ENCODE data around the gene KIFC3.

The KIFC3 gene

GRCh38 chr16:57743458-57743857 lies 58.8 kb downstream of the KIFC3 start:
- TF ChIP-seq TAF1 (IDR thresholded peaks at IDR 0.05; ENCODE audit: borderline replicate concordance, insufficient read depth, low read length) (no peak), POLR2AphosphoS5 (IDR thresholded peaks at IDR 0.05; ENCODE audit: low read depth, low read length) (no peak), SIN3A (IDR thresholded peaks at IDR 0.05; ENCODE audit: borderline replicate concordance, insufficient read depth, low read length) (no peak), REST (IDR thresholded peaks at IDR 0.05; ENCODE audit: insufficient read depth in 1 of 2, low read depth in 2 of 2, low read length in 2 of 2) (no peak), FOXP2 (optimal IDR thresholded peaks at IDR 0.05; ENCODE audit: borderline replicate concordance, extremely low read depth, extremely low read length, insufficient read depth) (no peak)

- TF ChIP-seq FOXP2 (optimal IDR thresholded peaks at IDR 0.05; ENCODE audit: borderline replicate concordance, extremely low read depth, extremely low read length, insufficient read depth) (no peak), SIN3A (IDR thresholded peaks at IDR 0.05; ENCODE audit: borderline replicate concordance, insufficient read depth, low read length) (no peak), POLR2AphosphoS5 (IDR thresholded peaks at IDR 0.05; ENCODE audit: low read depth, low read length) (no peak), REST (IDR thresholded peaks at IDR 0.05; ENCODE audit: insufficient read depth in 1 of 2, low read depth in 2 of 2, low read length in 2 of 2) (no peak), TAF1 (IDR thresholded peaks at IDR 0.05; ENCODE audit: borderline replicate concordance, insufficient read depth, low read length) (no peak)
Observed at GRCh38 chr16:57742543-57742942, 59.7 kb downstream of the KIFC3 start.

- no peak for TF ChIP-seq SIN3A (IDR thresholded peaks at IDR 0.05; ENCODE audit: borderline replicate concordance, insufficient read depth, low read length)
- TF ChIP-seq POLR2AphosphoS5 (IDR thresholded peaks at IDR 0.05; ENCODE audit: low read depth, low read length): no peak
- TF ChIP-seq REST (IDR thresholded peaks at IDR 0.05; ENCODE audit: insufficient read depth in 1 of 2, low read depth in 2 of 2, low read length in 2 of 2): no peak
- TF ChIP-seq TAF1 (IDR thresholded peaks at IDR 0.05; ENCODE audit: borderline replicate concordance, insufficient read depth, low read length): no peak
- no peak for TF ChIP-seq FOXP2 (optimal IDR thresholded peaks at IDR 0.05; ENCODE audit: borderline replicate concordance, extremely low read depth, extremely low read length, insufficient read depth)
Observed at GRCh38 chr16:57741660-57742191, 60.6 kb downstream of the KIFC3 start.

- no peak for TF ChIP-seq POLR2AphosphoS5 (IDR thresholded peaks at IDR 0.05; ENCODE audit: low read depth, low read length)
- no peak for TF ChIP-seq SIN3A (IDR thresholded peaks at IDR 0.05; ENCODE audit: borderline replicate concordance, insufficient read depth, low read length)
- TF ChIP-seq FOXP2 (optimal IDR thresholded peaks at IDR 0.05; ENCODE audit: borderline replicate concordance, extremely low read depth, extremely low read length, insufficient read depth): no peak
- TF ChIP-seq REST (IDR thresholded peaks at IDR 0.05; ENCODE audit: insufficient read depth in 1 of 2, low read depth in 2 of 2, low read length in 2 of 2): no peak
- no peak for TF ChIP-seq TAF1 (IDR thresholded peaks at IDR 0.05; ENCODE audit: borderline replicate concordance, insufficient read depth, low read length)
Observed at GRCh38 chr16:57740423-57741071, 61.7 kb downstream of the KIFC3 start.

Measured in PFSK-1 (cell line).